ENCODE results near the gene ZNF512.
"Not testable (repeated sequence)": the region's sequence is repeated elsewhere in the genome, so short reads cannot be mapped to it uniquely, and the experiment has no call there.

The ZNF512 gene, protein sequence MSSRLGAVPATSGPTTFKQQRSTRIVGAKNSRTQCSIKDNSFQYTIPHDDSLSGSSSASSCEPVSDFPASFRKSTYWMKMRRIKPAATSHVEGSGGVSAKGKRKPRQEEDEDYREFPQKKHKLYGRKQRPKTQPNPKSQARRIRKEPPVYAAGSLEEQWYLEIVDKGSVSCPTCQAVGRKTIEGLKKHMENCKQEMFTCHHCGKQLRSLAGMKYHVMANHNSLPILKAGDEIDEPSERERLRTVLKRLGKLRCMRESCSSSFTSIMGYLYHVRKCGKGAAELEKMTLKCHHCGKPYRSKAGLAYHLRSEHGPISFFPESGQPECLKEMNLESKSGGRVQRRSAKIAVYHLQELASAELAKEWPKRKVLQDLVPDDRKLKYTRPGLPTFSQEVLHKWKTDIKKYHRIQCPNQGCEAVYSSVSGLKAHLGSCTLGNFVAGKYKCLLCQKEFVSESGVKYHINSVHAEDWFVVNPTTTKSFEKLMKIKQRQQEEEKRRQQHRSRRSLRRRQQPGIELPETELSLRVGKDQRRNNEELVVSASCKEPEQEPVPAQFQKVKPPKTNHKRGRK

DNA sequence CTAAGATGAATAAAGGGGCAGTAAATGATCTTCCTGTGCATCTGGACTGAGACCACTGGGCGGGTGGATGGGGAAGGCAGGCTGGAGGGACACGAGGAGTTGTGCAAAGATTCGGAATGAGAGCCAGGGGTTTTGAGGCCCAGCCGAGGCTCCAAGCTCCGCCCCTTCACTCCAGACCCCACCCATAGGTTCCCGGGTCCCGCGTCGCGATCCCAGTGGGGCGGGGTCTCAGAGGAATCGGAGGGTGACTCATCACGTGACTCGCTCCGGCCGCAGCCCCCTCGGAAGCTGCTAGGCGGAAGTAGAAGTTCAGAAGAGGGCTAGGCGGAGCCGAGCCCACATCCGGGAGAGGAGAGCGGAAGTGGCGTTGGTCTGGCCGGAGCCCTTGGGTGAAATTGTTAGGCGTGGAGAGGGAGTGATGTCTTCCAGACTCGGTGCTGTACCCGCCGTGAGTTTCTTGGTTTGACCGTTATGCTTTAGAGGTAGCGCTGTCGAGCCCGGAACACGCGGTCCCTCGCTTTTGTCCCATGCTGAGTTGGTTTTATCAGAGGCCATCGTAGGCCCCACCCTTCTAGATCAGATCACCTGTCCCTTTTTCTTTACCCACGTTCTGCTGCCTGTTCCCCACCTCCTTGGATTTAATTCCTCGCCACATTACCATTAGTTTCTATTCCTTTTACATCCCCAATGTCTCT is at the start of gene ZNF512:
Gene ZNF512 (plus strand): TSS at position 348 of the 695 bp plus-strand sequence. CDS start 71 bp downstream, at position 419.
- peak; percentile 96 for DNase-seq

DNA sequence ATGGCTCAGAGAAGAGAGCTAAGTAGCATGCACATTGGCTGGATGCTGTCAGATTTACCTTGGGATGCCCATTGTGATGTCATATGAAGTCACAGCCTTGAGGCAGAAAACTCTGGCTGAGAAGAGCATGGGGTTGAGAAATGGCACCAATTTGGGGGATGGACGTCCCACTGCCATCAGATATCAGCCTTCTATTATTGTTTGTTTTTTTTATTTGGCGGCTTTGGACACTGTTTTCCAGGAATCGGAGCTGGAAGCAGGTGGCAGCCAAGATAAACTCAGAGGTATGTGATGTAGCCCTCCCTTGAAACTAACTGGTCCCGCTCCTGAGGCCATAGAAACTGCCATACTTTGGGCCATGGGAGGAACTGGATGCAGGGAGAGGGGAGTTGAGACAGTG is 45.6 kb upstream of the ZNF512 start:
- no peak for DNase-seq

DNA sequence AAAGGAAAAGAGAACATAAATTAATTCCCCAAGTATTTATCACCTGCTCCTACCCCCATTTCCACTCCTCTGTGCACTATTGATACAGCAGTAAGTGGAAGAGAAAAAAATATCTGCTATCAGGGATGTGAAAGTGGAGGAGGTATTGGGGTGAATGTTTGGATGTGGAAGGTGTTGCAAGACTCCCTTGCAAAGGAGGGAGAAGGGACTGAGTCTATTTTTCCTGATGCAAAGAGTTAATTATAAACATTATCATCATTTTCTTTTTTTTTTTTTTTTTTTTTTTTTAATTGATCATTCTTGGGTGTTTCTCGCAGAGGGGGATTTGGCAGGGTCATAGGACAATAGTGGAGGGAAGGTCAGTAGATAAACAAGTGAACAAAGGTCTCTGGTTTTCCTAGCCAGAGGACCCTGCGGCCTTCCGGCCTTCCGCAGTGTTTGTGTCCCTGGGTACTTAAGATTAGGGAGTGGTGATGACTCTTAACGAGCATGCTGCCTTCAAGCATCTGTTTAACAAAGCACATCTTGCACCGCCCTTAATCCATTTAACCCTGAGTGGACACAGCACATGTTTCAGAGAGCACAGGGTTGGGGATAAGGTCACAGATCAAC is 43.9 kb upstream of the ZNF512 start:
- not testable (repeated sequence) for DNase-seq

GRCh38 chr2:27539649-27540048 is 43.2 kb upstream of the ZNF512 start:
- DNase-seq: not testable (repeated sequence)

DNA sequence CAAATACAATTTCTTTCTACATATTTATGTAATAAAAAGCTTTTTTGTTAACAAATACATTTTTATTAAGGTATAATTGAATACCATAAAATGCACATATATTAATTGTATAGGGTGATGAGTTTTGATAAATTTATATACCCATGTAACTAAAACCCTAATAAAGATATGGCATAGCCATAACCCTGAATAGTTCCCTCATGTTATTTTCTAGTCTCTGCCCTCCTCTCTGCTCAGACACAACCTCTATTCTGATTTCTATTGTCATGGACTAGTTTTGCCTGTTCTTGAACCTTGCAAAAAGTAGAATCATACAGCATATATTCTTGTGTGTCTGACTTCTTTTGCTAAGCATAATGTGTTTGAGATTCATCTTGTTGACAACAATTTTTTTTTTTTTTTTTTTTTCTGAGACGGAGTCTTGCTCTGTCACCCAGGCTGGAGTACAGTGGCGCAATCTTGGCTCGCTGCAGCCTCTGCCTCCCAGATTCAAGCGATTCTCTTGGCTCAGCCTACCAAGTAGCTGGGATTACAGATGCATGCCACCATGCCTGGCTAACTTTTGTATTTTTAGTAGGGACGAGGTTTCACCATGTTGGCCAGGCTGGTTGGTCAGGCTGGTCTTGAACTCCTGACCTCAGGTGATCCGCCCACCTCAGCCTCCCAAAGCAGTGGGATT is 38.6 kb upstream of the ZNF512 start:
- DNase-seq: no peak

- DNase-seq: no peak
Measured at GRCh38 chr2:27545348-27546141, 37.3 kb upstream of the ZNF512 start.

- no peak for DNase-seq
Measured at GRCh38 chr2:27549303-27549702, 33.5 kb upstream of the ZNF512 start.

- no peak for DNase-seq
Measured at GRCh38 chr2:27551514-27551913, 31.3 kb upstream of the ZNF512 start.

DNA sequence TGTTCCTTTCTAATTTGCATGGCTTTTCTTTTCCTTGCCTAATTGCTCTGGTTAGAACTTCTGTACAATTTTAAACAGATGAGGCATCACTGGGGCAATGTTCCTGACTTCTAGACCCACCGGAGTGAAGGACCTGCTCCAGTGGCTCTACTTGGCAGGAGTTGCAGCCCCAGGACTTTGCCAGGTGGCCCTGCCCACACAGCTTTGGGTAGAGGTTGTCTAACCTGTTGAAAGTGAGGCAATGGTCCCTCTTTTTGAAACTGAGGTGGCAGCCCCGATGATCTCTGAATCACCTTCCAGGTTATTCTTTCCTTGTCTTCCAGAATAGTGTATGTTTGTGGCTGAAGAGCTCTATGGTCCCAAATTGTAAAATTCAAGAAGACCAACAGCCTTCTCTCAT is 29.9 kb upstream of the ZNF512 start:
- DNase-seq: no peak

- DNase-seq: not testable (repeated sequence)
Measured at GRCh38 chr2:27554451-27554850, 28.4 kb upstream of the ZNF512 start.

GRCh38 chr2:27559228-27559627 is 23.6 kb upstream of the ZNF512 start:
- no peak for DNase-seq

GRCh38 chr2:27561060-27561459 is 21.8 kb upstream of the ZNF512 start:
- DNase-seq: no peak

DNA sequence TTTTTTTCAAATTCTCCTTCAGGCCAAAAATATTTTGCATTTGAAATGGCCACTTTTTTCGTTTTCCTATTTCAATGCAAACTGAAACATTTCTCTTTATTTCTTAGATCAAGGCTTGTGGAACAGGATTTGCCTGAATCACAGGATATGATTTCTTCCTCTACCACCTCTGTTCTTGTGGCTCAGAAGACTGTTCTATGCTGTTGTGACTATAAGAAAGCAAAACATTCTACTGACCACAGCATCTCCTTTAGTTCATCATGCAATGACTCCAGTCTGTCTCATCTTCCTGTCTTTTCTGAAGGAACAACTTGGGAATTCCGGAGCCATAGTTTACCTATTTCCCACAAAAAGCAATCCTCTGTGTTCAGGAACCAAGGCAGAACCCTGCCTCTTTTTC is 16.2 kb upstream of the ZNF512 start:
- no peak for DNase-seq

- no peak for DNase-seq
Measured at GRCh38 chr2:27569398-27569797, 13.4 kb upstream of the ZNF512 start.

GRCh38 chr2:27571197-27571596 is 11.6 kb upstream of the ZNF512 start:
- DNase-seq: no peak

DNA sequence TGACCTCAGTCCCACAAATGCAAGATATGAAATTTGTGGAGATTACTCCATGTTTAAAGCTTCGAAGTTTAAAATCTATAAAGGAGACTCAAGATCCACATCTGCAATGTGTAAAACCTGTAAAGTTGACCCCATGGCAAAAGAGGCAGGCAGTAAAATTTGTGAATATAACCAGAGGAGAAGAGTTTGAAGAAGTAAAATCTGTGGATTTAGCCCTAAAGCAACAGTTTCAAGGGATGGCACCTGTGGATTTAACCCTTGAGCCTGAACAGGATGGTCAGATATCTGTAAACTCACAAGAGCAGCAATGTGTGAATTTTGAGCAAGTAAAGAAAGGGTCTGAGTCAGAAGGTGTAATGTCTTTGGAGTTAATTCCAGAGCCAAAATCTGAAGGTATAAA is 11.2 kb upstream of the ZNF512 start:
- DNase-seq: no peak

DNA sequence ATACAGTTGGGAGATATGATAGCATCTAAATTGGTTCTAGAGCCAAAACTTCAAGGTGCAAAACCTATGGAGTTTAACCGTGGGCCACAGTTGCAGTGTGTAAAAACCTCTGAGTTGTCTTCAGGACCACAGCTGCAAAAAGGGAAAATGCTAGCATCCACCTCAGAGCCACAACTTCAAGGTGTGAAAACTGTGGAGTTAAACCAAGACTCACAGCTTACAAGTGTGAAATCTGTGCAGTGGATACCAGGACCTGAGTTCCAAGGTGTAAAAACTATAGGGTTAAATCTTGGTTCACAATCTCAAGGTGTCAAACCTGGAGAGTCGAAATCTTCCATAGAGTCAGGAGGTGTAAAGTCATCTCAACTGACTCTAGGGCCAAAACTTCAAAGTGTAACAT is 10.4 kb upstream of the ZNF512 start:
- no peak for DNase-seq

DNA sequence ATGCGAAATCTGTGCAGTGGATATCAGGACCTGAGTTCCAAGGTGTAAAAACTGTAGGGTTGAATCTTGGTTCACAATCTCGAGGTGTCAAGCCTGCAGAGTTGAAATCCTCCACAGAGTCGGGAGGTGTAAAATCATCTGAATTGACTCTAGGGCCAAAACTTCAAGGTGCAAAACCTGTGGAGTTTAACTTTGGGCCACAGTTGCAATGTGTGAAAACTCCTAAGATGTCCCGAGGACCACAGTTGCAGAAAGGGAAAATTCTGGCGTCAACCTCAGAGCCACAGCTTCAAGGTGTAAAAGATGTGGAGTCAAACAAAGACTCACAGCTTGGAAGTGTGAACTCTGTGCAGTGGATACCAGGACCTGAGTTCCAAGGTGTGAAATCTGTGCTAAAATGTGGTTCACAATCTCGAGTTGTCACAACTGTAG is 9.8 kb upstream of the ZNF512 start:
- DNase-seq: no peak

GRCh38 chr2:27573452-27573851 is 9.4 kb upstream of the ZNF512 start:
- no peak for DNase-seq

DNA sequence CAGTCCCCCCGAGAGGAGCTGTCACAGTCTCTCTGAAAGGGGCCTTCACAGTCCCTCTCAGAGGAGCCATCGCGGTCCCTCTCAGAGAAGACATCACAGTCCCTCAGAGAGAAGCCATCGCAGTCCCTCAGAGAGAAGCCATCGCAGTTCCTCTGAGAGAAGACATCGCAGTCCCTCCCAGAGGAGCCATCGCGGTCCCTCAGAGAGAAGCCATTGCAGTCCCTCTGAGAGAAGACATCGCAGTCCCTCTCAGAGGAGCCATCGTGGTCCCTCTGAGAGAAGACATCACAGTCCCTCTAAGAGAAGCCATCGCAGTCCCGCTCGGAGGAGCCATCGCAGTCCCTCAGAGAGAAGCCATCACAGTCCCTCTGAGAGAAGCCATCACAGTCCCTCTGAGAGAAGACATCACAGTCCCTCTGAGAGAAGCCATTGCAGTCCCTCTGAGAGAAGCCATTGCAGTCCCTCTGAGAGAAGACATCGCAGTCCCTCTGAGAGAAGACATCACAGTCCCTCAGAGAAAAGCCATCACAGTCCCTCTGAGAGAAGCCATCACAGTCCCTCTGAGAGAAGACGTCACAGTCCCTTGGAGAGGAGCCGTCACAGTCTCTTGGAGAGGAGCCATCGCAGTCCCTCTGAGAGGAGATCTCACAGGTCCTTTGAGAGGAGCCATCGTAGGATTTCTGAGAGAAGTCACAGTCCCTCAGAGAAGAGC is 1.3 kb upstream of the ZNF512 start:
- DNase-seq: no peak

GRCh38 chr2:27582129-27582694 is 630 bp upstream of the ZNF512 start:
- no peak for DNase-seq
